ENCODE results near the gene AGER.

The AGER gene

DNA sequence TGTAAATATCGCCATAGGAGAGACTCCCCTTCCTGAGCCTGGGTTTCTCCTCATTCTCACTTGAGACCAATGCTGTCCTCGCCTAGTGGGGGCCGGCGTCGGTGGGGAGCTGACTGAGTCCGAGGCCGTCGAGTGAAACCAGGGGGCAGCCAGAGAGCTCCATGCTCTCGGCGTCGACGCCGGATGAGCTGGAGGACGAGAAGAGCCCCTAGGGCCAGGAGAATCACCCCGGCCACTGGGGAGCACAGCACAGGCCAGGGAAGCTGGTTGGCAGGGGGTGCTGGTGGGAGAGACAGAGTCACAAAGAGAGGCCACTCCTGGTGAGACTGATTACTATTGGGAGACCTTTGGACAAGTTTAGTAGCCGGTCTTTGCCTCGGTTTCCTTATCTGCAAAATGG lies 14.8 kb upstream of the AGER start:
- H3K4me3 ChIP-seq (replicated peaks in 1 of 2; ENCODE audit: low read depth in 2 of 2, low read length in 2 of 2), result no peak overlapping the region
- TF ChIP-seq, protein P1, sequence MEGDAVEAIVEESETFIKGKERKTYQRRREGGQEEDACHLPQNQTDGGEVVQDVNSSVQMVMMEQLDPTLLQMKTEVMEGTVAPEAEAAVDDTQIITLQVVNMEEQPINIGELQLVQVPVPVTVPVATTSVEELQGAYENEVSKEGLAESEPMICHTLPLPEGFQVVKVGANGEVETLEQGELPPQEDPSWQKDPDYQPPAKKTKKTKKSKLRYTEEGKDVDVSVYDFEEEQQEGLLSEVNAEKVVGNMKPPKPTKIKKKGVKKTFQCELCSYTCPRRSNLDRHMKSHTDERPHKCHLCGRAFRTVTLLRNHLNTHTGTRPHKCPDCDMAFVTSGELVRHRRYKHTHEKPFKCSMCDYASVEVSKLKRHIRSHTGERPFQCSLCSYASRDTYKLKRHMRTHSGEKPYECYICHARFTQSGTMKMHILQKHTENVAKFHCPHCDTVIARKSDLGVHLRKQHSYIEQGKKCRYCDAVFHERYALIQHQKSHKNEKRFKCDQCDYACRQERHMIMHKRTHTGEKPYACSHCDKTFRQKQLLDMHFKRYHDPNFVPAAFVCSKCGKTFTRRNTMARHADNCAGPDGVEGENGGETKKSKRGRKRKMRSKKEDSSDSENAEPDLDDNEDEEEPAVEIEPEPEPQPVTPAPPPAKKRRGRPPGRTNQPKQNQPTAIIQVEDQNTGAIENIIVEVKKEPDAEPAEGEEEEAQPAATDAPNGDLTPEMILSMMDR (IDR thresholded peaks at IDR 0.05; ENCODE audit: low read depth, low read length), result no peak
- DNase-seq (ENCODE audit: low read depth in 2 of 2), result no peak

DNA sequence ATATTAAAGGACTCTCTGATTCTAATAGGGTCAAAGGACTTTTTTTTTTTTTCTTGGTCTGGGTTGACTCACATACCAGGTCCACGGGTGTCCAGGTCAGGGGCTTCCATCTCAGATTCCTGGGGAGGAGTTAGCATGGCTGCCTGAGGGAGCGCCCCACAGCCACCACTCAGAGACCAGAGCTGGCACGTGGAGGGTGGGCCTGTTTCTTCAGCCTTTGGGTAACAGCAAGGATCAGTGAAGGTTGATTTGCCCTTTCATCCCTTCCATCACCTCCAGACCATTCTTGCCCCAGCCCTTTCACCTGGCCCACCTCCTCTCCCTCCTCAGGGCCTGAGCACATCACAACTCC lies 14.3 kb upstream of the AGER start:
- no peak overlapping the region for H3K4me3 ChIP-seq (replicated peaks in 1 of 2; ENCODE audit: low read depth in 2 of 2, low read length in 2 of 2)
- TF ChIP-seq, protein P1 (IDR thresholded peaks at IDR 0.05; ENCODE audit: low read depth, low read length), result no peak
- DNase-seq (ENCODE audit: low read depth in 2 of 2), result no peak

DNA sequence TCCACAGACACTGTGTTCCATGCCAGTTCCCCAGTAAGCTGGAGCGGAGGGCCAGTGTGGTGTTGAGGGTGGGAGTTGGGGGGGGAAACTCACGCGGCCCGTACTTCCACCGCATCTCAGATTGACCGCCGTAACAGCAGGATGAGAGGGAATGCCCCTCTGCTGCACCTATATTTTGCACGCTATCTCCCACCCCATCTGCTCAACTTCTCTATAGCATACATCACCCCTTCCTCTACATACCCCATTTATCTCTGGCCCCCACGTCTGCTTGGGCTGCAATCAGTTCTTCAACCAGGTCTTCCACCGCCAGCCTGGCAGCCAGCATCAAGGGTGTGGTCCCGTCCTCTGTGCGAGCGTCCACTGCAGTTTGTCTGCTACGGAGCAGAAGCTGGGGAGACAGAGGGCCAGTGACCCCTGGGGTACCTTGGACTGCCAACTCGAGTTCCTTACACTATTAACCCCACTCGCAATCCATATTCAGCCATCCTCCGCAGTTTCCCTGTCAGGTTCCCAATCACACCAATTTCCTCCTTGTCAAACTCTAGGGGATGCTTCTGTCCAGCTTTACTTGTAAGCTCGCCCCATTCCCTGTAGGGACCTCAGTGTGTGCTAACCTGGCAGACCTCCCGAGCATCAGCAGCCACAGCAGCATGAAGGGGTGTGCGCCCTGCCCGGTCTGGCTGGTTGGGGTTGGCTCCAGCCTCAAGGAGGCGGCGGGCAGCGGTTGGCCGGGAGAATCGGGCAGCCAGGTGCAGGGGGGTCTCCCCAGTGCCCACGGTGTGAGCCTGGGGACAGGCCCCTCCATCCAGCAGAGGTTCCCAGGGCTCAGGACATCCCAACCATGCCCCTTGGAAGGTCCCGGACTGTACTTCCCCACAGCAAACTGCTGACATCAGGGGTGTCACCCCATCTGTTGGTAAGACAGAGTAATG lies 12.9 kb upstream of the AGER start:
- peak overlapping the region; percentile 75 to 84 for H3K4me3 ChIP-seq (replicated peaks in 1 of 2; ENCODE audit: low read depth in 2 of 2, low read length in 2 of 2)
- DNase-seq (ENCODE audit: low read depth in 2 of 2), result peak; percentile 28 to 38
- TF ChIP-seq, protein P1 (IDR thresholded peaks at IDR 0.05; ENCODE audit: low read depth, low read length), result no peak

DNA sequence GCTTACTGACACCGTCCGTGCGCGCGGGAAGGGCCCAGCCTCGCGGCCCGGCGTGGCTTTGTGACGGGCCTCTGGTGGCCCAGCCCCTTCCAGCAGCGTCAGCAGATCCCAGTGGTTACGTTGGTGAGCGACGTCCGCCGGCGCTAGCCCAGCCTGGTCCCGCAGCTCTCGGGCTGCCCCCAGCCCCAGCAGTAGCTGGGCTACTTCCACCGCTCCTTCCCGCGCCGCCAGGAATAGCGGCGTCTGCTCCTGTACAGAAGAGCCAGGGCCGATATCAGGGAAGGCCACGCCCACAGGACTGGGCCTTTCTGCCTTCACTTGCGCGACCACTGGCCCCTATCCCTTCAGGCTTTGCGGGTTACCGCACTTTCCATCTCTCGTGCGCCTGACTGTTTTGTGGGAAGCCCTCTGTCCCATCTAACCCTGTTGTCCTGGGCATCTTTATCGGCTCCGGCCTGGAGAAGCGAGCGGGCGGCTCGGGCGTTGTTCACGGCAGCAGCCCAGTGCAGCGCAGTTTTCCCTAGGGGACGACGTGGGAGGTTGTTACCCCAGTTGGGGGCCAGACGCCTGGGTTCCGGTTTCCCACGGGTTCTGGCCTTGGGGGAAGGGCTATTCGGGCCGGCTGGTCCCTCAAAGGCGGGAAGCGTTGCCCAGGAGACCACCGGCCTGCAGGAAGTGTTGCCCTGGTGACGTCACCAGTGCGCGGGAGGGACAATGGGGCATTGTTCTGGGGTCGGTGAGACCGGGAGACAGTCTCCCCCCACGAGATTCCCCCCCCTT lies 12.0 kb upstream of the AGER start:
- TF ChIP-seq, protein P1 (IDR thresholded peaks at IDR 0.05; ENCODE audit: low read depth, low read length), result no peak
- DNase-seq (ENCODE audit: low read depth in 2 of 2), result peak; percentile 95 to 98
- H3K4me3 ChIP-seq (replicated peaks in 1 of 2; ENCODE audit: low read depth in 2 of 2, low read length in 2 of 2), result peak overlapping the region; percentile 75 to 84

DNA sequence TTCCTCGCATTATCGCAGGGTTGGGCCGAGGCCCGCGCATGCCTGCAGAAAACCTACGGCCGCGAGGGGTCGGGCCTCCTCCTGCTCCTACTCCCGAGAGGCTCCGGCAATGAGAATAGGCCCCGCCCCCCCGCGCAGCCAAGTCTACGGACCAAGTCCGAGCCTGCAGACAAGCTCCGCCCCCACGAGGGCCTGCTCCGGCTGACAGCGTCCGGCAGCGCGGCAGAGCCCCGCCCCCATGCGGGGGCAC lies 11.5 kb upstream of the AGER start:
- H3K4me3 ChIP-seq (replicated peaks in 1 of 2; ENCODE audit: low read depth in 2 of 2, low read length in 2 of 2), result peak overlapping the region in 1 of 2 donors; percentile 84
- peak; percentile 100 for DNase-seq (ENCODE audit: low read depth in 2 of 2)
- TF ChIP-seq, protein P1 (IDR thresholded peaks at IDR 0.05; ENCODE audit: low read depth, low read length), result peak; percentile 63

DNA sequence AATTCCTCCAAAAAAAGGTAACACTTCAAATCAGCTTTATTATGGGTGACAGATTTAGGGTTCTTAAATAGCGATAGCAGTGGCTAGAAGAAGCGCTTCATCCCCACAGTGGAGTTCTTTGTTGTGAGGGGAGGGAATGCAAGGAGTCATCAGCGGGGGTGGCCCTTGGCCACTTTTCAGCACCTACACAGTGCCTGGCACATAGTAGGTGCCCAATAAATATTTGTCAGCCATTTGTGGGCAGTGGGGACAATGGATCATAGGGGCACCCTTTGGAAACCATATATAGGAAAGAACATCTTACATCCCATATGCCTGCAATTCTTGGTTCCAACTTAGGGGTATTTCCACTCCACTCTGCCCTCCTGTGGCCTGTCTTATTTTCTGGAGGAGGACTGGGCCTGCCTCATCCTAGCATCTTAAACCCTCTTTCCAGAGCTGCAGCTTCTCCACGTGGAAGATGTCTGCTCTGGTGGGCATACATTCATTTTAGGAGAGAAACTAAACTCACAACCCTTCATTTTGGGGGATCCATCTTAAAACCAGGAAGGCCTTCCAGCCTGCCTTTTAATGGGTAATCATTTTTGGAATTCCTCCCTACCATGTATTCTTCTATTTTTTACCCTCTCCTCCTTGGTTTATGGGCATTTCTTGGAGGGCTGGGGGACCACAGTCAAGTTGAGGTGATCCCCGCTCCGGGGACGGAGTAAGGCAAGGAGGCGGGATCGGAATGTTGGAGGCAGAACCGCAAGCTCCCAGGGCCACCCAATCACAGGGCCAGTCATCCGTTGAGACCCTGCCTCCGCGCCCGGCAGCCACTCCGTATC lies 11.0 kb upstream of the AGER start:
- peak; percentile 78 to 79 for DNase-seq (ENCODE audit: low read depth in 2 of 2)
- H3K4me3 ChIP-seq (replicated peaks in 1 of 2; ENCODE audit: low read depth in 2 of 2, low read length in 2 of 2), result peak overlapping the region; percentile 41 to 51
- TF ChIP-seq, protein P1 (IDR thresholded peaks at IDR 0.05; ENCODE audit: low read depth, low read length), result peak; percentile 61
